Measurements from ENCODE around the gene TOP2B.

- TF ChIP-seq RAD51 (IDR thresholded peaks at IDR 0.05; ENCODE audit: borderline replicate concordance, low read depth) (no peak), SRSF9 (IDR thresholded peaks at IDR 0.05; ENCODE audit: borderline replicate concordance, low read depth, low read length) (no peak), ZKSCAN8 (CRISPR knock-in tag; IDR thresholded peaks at IDR 0.05) (no peak), YY1 (IDR thresholded peaks at IDR 0.05; ENCODE audit: borderline replicate concordance in 1 of 3, control insufficient read depth in 1 of 3, extremely low read depth in 1 of 3, insufficient read depth in 3 of 3, insufficient read length in 1 of 3, insufficient replicate concordance in 2 of 3, low read depth in 1 of 3, low read length in 2 of 3) (no peak), ZNF445 (CRISPR knock-in tag; IDR thresholded peaks at IDR 0.05; ENCODE audit: low read depth) (no peak), KDM4B (IDR thresholded peaks at IDR 0.05; ENCODE audit: borderline replicate concordance in 2 of 2, low read depth in 1 of 2) (no peak), NFYB (IDR thresholded peaks at IDR 0.05; ENCODE audit: extremely low read depth, insufficient read length) (no peak), ZNF780A (CRISPR knock-in tag; IDR thresholded peaks at IDR 0.05) (no peak), MAFK (IDR thresholded peaks at IDR 0.05; ENCODE audit: low read length) (no peak)
These were observed 54.5 kb downstream of the TOP2B start for GRCh38 chr3:25610167-25610566.
